ENCODE results near the gene CCDC142.

DNA sequence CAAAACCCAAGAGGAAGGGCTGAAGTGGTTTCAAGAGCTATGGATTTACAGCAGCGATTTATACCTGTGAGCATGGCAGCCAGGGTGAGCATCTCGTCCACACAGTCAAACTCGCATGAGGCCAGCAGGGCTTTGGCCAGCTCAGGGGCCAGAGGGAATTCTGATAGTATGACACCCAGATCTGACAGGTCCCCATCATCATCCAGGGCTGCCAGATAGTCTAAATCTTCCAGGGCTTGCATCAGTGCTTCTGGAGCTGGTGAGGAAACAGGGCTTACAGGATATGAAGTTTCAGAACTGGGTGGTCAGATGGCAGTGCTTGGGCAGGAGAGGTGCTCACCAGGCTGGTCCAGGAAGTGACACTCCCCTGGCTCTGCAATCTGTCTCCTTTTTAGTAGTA lies 39.7 kb upstream of the CCDC142 start:
- no peak for TF ChIP-seq ISL1 (CRISPR knock-in tag; IDR thresholded peaks at IDR 0.05)
- TF ChIP-seq, protein P1, sequence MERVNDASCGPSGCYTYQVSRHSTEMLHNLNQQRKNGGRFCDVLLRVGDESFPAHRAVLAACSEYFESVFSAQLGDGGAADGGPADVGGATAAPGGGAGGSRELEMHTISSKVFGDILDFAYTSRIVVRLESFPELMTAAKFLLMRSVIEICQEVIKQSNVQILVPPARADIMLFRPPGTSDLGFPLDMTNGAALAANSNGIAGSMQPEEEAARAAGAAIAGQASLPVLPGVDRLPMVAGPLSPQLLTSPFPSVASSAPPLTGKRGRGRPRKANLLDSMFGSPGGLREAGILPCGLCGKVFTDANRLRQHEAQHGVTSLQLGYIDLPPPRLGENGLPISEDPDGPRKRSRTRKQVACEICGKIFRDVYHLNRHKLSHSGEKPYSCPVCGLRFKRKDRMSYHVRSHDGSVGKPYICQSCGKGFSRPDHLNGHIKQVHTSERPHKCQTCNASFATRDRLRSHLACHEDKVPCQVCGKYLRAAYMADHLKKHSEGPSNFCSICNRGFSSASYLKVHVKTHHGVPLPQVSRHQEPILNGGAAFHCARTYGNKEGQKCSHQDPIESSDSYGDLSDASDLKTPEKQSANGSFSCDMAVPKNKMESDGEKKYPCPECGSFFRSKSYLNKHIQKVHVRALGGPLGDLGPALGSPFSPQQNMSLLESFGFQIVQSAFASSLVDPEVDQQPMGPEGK (CRISPR knock-in tag; IDR thresholded peaks at IDR 0.05; ENCODE audit: borderline replicate concordance), result no peak
